T-cell (primary cell): Measurements from ENCODE around the gene PIK3CA. TPM values are rescaled to one million over a fixed set of nuclear protein-coding genes. Genes with fewer than 3 reads are reported as not detected.
"Not testable (repeated sequence)": the region's sequence is repeated elsewhere in the genome, so short reads cannot be mapped to it uniquely, and the experiment has no call there.

Experiments used
- ATAC-seq, 4 experiments: fragments of 200-7000 bp in 3 of 4; fragments of 150-1000 bp in 1 of 4; cut with Tn5 transposase; replicated peaks in 1 of 4; 1 replicate in 3 of 4; 2 replicates in 1 of 4; pipeline ENCODE4 v1.10.0; 2021; ENCODE audit warnings: moderate library complexity in 3 of 4, mild to moderate bottlenecking in 2 of 4, moderate number of reproducible peaks in 1 of 4
- CTCF ChIA-PET, 2 donors: fragments of 300-600 bp; sonication (Branson Sonifier 250); formaldehyde crosslinking; loops; one replicate each; lab custom pipeline; 2022; ENCODE audit warnings: antibody characterized with exemption in 2 of 2; lab: Charles Lee
- POLR2A ChIA-PET, 2 donors: fragments of 300-600 bp; sonication (Branson Sonifier 250); formaldehyde crosslinking; loops; one replicate each; lab custom pipeline; 2022; ENCODE audit warnings: antibody characterized with exemption in 2 of 2; lab: Charles Lee
- DNase-seq, 35 experiments: peaks; one replicate each; pipeline versions ENCODE4 v3.0.0 to v3.0.0-alpha.2; 2013 to 2023
- H3K27ac ChIP-seq: one replicate; pipeline ENCODE4 v1.5.1; 2013; ENCODE audit warnings: low read length
- H3K27me3 ChIP-seq, 2 experiments: replicated peaks in 1 of 2; 1 replicate in 1 of 2; 2 replicates in 1 of 2; pipeline versions ENCODE4 v1.6.1 to v1.7.0; 2013; ENCODE audit warnings: low read length in 1 of 2, mixed read lengths in 1 of 2; ENCODE audit not compliant: control insufficient read depth in 2 of 2, insufficient read depth in 2 of 2; ENCODE audit errors: extremely low read depth in 1 of 2
- H3K36me3 ChIP-seq, 2 donors: 1 replicate in 1 of 2; 2 replicates in 1 of 2; pipeline versions ENCODE4 v1.6.1 to v1.7.0; 2013; ENCODE audit warnings: low read length in 1 of 2; ENCODE audit not compliant: control insufficient read depth in 2 of 2, insufficient read depth in 1 of 2; ENCODE audit errors: extremely low read depth in 1 of 2
- H3K4me1 ChIP-seq, 2 experiments: 1 replicate in 1 of 2; 2 replicates in 1 of 2; pipeline versions ENCODE4 v1.6.1 to v1.7.0; 2013; ENCODE audit warnings: low read length in 2 of 2, mixed read lengths in 1 of 2; ENCODE audit not compliant: insufficient read depth in 2 of 2, control insufficient read depth in 1 of 2; ENCODE audit errors: extremely low read depth in 1 of 2
- H3K4me3 ChIP-seq, 2 donors: 1 replicate in 1 of 2; 2 replicates in 1 of 2; pipeline versions ENCODE4 v1.5.1 to v1.7.0; 2013; ENCODE audit warnings: mild to moderate bottlenecking in 2 of 2, low read length in 1 of 2, moderate library complexity in 1 of 2; ENCODE audit not compliant: control insufficient read depth in 1 of 2; ENCODE audit errors: extremely low read depth in 1 of 2
- H3K9me3 ChIP-seq: 2 replicates; pipeline ENCODE4 v1.7.0; 2013
- H3K27ac Mint-ChIP-seq, 2 donors: one replicate each; pipeline ENCODE4 v1.8.0; 2020 to 2021; ENCODE audit warnings: mild to moderate bottlenecking in 2 of 2, mixed read lengths in 2 of 2
- H3K27me3 Mint-ChIP-seq, 2 donors: one replicate each; pipeline ENCODE4 v1.8.0; 2021 to 2022; ENCODE audit warnings: mixed read lengths in 2 of 2
- H3K36me3 Mint-ChIP-seq: one replicate; pipeline ENCODE4 v1.8.0; 2021; ENCODE audit warnings: mixed read lengths
- H3K4me1 Mint-ChIP-seq, 3 donors: one replicate each; pipeline ENCODE4 v1.8.0; 2020 to 2022; ENCODE audit warnings: mixed read lengths in 3 of 3, mild to moderate bottlenecking in 1 of 3
- H3K4me3 Mint-ChIP-seq, 3 donors: one replicate each; pipeline ENCODE4 v1.8.0; 2020 to 2022; ENCODE audit warnings: mild to moderate bottlenecking in 3 of 3, mixed read lengths in 3 of 3, moderate library complexity in 3 of 3
- H3K9me3 Mint-ChIP-seq, 3 donors: one replicate each; pipeline ENCODE4 v1.8.0; 2020 to 2022; ENCODE audit warnings: mixed read lengths in 3 of 3
- WGBS: methylation state at CpG from one replicate; pipeline ENCODE4 v1.1.5; 2013; ENCODE audit warnings: missing lambda C conversion rate; ENCODE audit not compliant: insufficient coverage; 5-methylcytosine and 5-hydroxymethylcytosine counted together
- total RNA-seq, 35 experiments: library from RNA in 6 of 35; stranded (reverse) in 6 of 35; fragments of 120-200 nt in 1 of 35; gene quantifications; one replicate each; pipeline versions ENCODE4 v1.2.1 to v1.2.4 and lab custom pipeline; 2013 to 2026

PIK3CA gene
- total RNA-seq, 5 donors from 2014 or later (not counting 1 experiment from before 2014, with no cell fraction given), result 33.8 to 43.5 (median 34.8) TPM

DNA sequence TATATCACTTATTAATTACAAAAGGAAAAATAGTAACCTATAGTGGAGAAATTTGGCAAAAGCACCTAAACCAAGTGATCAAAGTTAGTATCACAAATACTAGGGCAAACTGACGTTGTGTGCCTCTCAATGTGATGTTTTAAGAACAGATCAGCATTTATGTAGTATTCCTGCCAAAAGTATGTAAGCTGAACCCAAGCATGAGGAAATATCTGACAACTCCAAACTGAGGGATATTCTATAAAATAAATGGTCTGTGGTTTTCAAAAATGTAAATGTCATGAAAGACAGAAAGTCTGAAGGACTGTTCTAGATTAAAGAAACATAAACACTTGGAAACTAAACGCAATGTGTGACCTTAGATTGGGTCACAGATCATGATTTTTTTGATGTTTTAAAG is 34.3 kb upstream of the PIK3CA start:
- POLR2A ChIA-PET, result no interaction called here
- CTCF ChIA-PET, result no interaction called here

DNA sequence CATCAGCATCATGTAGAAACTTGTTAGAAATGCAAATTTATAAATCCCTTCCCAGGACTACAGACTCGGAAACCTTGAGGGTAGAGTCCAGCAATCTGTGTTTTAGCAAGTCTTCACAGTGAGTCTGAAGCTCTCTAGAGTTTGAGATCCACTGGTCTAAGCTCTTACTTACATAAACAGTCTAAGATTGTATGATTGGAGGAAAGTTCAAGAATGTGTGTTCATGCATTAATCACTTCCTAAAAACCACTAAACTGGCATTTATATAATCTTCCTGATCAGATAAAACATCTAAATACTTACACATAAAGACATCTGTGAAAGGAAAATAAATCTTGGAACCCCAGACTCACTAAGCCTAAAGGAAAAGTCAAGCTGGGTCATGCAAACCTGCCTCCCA is 32.7 kb upstream of the PIK3CA start:
- H3K4me1 Mint-ChIP-seq, H3K4me3 ChIP-seq, ATAC-seq, H3K27ac ChIP-seq, POLR2A ChIA-PET, H3K9me3 Mint-ChIP-seq, H3K4me1 ChIP-seq, H3K36me3 Mint-ChIP-seq, H3K27ac Mint-ChIP-seq, H3K36me3 ChIP-seq, CTCF ChIA-PET, H3K9me3 ChIP-seq, DNase-seq, H3K27me3 ChIP-seq, H3K4me3 Mint-ChIP-seq: not testable (repeated sequence)
- peaks cover 8 to 17% of the 10 kb centered on the region in 2 donors for H3K27me3 Mint-ChIP-seq
- WGBS, result no CpG with 5 or more reads among the region's 1 CpG

More for the DNA sequence above, 34.3 kb upstream of the PIK3CA start:
- H3K36me3 Mint-ChIP-seq, result no peaks in the 10 kb centered on the region
- no peak overlapping the region for H3K4me3 Mint-ChIP-seq
- peaks cover 2% of the 10 kb centered on the region for H3K9me3 ChIP-seq
- H3K27ac Mint-ChIP-seq, result no peak overlapping the region
- peaks cover 0 to 3% of the 10 kb centered on the region in 2 experiments for H3K27me3 ChIP-seq
- H3K9me3 Mint-ChIP-seq, result peaks cover 0 to 4% (median 0%) of the 10 kb centered on the region in 3 donors
- ATAC-seq (no peak), DNase-seq (no peak)
- 40% methylated on average over 1 of the region's 2 CpGs for WGBS
- peaks cover 8 to 17% of the 10 kb centered on the region in 2 donors for H3K27me3 Mint-ChIP-seq
- no peak overlapping the region for H3K4me3 ChIP-seq
- H3K36me3 ChIP-seq, result no peaks in the 10 kb centered on the region
- H3K4me1 Mint-ChIP-seq, result no peaks in the 10 kb centered on the region
- H3K27ac ChIP-seq, result no peak overlapping the region
- H3K4me1 ChIP-seq, result no peaks in the 10 kb centered on the region

DNA sequence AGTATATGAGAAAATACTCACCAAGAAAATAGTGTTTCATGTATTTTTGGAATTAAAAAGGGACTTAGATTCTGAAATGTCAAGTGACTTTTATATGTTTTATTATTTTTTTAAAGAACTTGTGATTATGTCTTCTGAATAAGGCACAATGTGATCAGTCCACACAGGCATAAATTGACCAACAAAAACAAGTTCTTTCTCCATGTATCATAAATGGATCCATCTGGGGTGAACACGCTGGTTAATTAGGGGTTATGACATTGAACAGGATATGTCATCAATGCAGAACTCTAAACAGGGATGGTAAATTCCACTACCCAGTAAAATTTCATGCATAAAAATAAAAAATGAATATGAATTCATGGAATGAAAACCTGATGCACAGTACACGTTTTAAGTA is 31.3 kb upstream of the PIK3CA start:
- CTCF ChIA-PET, result no interaction called here
- Histone ChIP-seq H3K27ac (no peak overlapping the region), H3K36me3 (no peaks in the 10 kb centered on the region), H3K27me3 (peaks cover 0 to 3% of the 10 kb centered on the region in 2 experiments), H3K4me3 (no peak overlapping the region), H3K9me3 (peaks cover 2% of the 10 kb centered on the region), H3K4me1 (no peaks in the 10 kb centered on the region)
- no CpG with 5 or more reads among the region's 2 CpGs for WGBS
- H3K36me3 Mint-ChIP-seq, result no peaks in the 10 kb centered on the region
- H3K4me3 Mint-ChIP-seq, result no peak overlapping the region
- ATAC-seq (no peak), DNase-seq (no peak)
- peaks cover 8 to 14% of the 10 kb centered on the region in 2 donors for H3K27me3 Mint-ChIP-seq
- peaks cover 0 to 3% (median 3%) of the 10 kb centered on the region in 3 donors for H3K9me3 Mint-ChIP-seq
- H3K27ac Mint-ChIP-seq, result no peak overlapping the region
- H3K4me1 Mint-ChIP-seq, result no peaks in the 10 kb centered on the region
- POLR2A ChIA-PET, result no interaction called here

DNA sequence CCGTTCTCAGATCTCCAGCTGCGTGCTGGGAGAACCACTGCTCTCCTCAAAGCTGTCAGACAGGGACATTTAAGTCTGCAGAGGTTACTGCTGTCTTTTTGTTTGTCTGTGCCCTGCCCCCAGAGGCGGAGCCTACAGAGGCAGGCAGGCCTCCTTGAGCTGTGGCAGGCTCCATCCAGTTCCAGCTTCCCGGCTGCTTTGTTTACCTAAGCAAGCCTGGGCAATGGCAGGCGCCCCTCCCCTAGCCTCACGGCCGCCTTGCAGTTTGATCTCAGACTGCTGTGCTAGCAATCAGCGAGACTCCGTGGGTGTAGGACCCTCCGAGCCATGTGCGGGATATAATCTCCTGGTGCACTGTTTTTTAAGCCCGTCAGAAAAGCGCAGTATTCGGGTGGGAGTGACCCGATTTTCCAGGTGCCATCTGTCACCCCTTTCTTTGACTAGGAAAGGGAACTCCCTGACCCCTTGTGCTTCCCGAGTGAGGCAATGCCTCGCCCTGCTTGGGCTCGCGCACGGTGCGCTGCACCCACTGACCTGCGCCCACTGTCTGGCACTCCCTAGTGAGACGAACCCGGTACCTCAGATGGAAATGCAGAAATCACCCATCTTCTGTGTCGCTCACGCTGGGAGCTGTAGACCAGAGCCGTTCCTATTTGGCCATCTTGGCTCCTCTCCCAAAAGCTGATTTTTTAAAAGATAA is 15.8 kb upstream of the PIK3CA start:
- H3K9me3 ChIP-seq, H3K36me3 ChIP-seq, H3K27ac Mint-ChIP-seq, H3K4me3 ChIP-seq, H3K36me3 Mint-ChIP-seq, H3K9me3 Mint-ChIP-seq, POLR2A ChIA-PET, H3K4me3 Mint-ChIP-seq, DNase-seq, CTCF ChIA-PET, ATAC-seq, H3K4me1 ChIP-seq, H3K27ac ChIP-seq, H3K4me1 Mint-ChIP-seq: not testable (repeated sequence)
- peaks cover 0 to 11% of the 10 kb centered on the region in 2 experiments for H3K27me3 ChIP-seq
- WGBS, result 87% methylated on average over 3 of the region's 27 CpGs
- peaks cover 4 to 17% of the 10 kb centered on the region in 2 donors for H3K27me3 Mint-ChIP-seq

DNA sequence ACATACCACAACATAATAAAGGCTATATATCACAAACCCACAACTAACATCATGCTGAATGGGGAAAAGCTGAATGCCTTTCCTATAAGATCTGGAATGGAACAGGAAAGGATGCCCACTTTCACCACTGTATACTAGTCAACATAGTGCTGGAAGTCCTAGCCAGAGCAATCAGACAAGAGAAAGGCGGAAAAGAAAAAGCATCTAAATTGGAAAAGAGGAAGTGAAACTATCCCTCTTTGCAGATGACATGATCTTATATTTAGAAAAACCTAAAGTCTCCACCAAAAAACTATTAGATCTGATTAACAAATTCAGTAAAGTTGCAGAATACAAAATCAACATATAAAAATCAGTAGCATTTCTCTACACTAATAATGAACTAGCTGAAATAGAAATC is 14.6 kb upstream of the PIK3CA start:
- POLR2A ChIA-PET, result no interaction called here
- H3K4me3 Mint-ChIP-seq, result no peak overlapping the region
- no peak overlapping the region for H3K4me3 ChIP-seq
- no peak for ATAC-seq
- no peak overlapping the region for H3K27ac ChIP-seq
- H3K27me3 ChIP-seq, result peaks cover 0 to 15% of the 10 kb centered on the region in 2 experiments
- DNase-seq, result no peak
- H3K4me1 Mint-ChIP-seq, result peaks cover 0 to 3% (median 0%) of the 10 kb centered on the region in 3 donors
- CTCF ChIA-PET, result no interaction called here
- no peaks in the 10 kb centered on the region for H3K9me3 Mint-ChIP-seq
- no CpG with 5 or more reads among the region's 1 CpG for WGBS
- H3K4me1 ChIP-seq, result no peaks in the 10 kb centered on the region
- H3K27me3 Mint-ChIP-seq, result peaks cover 9 to 21% of the 10 kb centered on the region in 2 donors
- no peaks in the 10 kb centered on the region for H3K36me3 ChIP-seq
- no peaks in the 10 kb centered on the region for H3K36me3 Mint-ChIP-seq
- no peak overlapping the region for H3K27ac Mint-ChIP-seq
- H3K9me3 ChIP-seq, result no peaks in the 10 kb centered on the region

DNA sequence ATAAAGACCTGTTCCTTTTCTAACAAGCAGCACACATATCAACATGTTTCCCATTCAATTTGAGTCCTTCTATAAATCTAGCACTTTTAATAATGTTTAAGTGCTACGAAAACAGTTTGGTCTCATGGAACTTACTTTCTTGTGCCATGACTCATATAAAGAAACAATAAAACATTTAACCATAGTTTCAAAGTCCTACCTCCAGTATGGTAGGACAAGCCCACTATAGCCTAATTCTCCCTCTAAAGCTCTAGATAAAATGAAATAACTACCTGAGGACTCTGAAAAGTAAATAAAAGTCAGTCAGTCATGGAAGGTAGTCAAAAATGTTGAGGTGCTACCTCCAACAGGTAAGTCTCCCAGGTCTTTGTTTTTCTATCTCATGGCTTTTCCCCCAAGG is 12.0 kb upstream of the PIK3CA start:
- CTCF ChIA-PET, result interaction anchor here (0.9 to 1.3 kb wide), 3 partner anchors 11 to 120 kb away, joined by 3 to 4 read pairs (median 3); no protein-coding TSS in a partner anchor
- H3K4me1 Mint-ChIP-seq, result peaks cover 0 to 3% (median 0%) of the 10 kb centered on the region in 3 donors
- WGBS, result no CpG with 5 or more reads among the region's 1 CpG

More for the DNA sequence above, 12.0 kb upstream of the PIK3CA start:
- POLR2A ChIA-PET, result no interaction called here
- Histone ChIP-seq H3K27me3 (peaks cover 0 to 18% of the 10 kb centered on the region in 2 experiments), H3K36me3 (no peaks in the 10 kb centered on the region), H3K4me1 (no peaks in the 10 kb centered on the region), H3K4me3 (no peak overlapping the region), H3K9me3 (no peaks in the 10 kb centered on the region), H3K27ac (no peak overlapping the region)
- H3K36me3 Mint-ChIP-seq, result no peaks in the 10 kb centered on the region
- ATAC-seq, result no peak
- no peak for DNase-seq
- peaks cover 9 to 26% of the 10 kb centered on the region in 2 donors for H3K27me3 Mint-ChIP-seq
- H3K9me3 Mint-ChIP-seq, result no peaks in the 10 kb centered on the region
- no peak overlapping the region for H3K4me3 Mint-ChIP-seq
- no peak overlapping the region for H3K27ac Mint-ChIP-seq
